Stimulated activated CD4-positive, alpha-beta T cell treated with anti-CD3 and anti-CD28 coated beads, Interleukin-4, amount 100 ng/mL, for 24 hours (primary cell): ENCODE results near the gene KDM4F.
"Not testable (repeated sequence)": the region's sequence is repeated elsewhere in the genome, so short reads cannot be mapped to it uniquely, and the experiment has no call there.

Experiments
- DNase-seq: peaks from one replicate; pipeline ENCODE4 v3.0.0-alpha.2; 2020

KDM4F gene

GRCh38 chr11:95049122-95049521 lies at the start of gene KDM4F:
Gene KDM4F, plus strand, starts transcription at chr11:95049422.
- DNase-seq = not testable (repeated sequence)

- DNase-seq = no peak
Observed at GRCh38 chr11:95003716-95004115, 45.5 kb upstream of the KDM4F start.

DNA sequence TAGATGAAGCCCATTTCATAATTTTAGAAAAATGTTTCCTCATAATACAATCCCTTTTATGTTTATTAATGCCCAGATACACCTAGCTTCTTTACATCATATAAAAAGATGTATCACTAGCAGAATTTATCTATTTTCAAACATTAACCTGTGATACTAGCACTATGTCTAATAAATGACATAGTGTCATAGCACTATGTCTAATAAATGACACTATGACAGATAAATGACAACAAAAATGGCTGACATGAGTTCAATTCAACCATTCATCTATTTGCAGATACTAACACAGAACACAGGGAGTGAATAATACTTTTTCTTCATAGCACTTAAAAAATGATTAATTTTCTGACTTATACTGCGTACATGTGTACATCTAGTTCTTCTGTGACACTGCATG lies 43.6 kb upstream of the KDM4F start:
- no peak for DNase-seq

GRCh38 chr11:95011376-95011775 lies 37.8 kb upstream of the KDM4F start:
- DNase-seq = no peak

DNA sequence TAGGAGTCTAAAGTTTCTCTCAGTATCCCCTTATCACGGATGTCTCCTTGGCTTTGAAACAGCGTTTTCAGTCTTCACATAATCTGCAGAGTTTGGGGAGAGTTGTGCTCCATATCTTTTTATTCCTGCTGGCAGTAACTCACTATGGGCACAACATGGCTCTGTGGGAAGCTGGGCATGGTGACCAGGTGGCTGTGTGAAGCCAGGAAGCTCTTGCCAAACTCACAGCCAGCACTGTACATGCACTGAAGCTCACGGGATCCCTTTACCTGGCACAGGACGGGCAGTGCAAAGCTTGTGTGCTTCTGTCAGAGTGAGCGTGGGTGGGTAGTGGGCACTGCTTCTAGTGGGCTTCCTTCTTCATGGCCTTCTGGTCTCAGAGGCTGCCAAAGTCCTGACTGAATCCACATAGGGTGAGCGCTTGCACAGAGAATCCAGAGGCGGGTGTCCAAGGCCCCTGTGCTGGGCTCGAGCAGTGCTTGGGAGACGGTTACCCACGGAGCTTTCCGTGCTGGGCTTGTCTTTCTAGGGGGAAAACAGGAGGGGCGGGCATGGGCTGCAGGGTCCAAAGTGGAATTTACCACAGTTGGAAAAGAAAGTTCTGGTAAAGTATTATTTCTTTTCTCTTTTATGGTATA lies 34.9 kb upstream of the KDM4F start:
- no peak for DNase-seq

DNA sequence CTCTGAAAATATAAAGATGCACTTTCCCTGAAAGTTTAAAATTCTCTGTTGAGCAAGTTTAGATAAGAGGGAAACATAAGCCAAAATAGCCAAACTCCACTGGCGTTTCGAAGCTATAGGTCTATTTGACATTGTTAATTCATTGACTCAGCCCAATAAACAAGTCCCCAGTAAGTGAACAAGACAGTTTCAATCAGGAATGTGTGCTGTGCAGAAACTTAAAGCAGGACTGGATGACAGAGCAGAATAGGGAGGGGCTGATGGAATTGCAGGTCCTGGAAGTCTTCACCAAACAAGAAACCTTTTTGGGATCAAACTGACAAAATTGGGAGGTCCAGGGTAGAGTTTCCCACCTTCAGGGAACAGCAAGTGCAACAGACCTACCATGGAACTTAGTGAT lies 33.1 kb upstream of the KDM4F start:
- no peak for DNase-seq

- not testable (repeated sequence) for DNase-seq
Observed at GRCh38 chr11:95021468-95021867, 27.8 kb upstream of the KDM4F start.

- no peak for DNase-seq
Observed at GRCh38 chr11:95024958-95025357, 24.3 kb upstream of the KDM4F start, which contains the start of gene KDM4E. Gene KDM4E, plus strand, starts transcription at chr11:95025258. Its CDS starts 300 bp downstream, at chr11:95025558.

- not testable (repeated sequence) for DNase-seq
Observed at GRCh38 chr11:95025594-95025993, 23.6 kb upstream of the KDM4F start.

DNA sequence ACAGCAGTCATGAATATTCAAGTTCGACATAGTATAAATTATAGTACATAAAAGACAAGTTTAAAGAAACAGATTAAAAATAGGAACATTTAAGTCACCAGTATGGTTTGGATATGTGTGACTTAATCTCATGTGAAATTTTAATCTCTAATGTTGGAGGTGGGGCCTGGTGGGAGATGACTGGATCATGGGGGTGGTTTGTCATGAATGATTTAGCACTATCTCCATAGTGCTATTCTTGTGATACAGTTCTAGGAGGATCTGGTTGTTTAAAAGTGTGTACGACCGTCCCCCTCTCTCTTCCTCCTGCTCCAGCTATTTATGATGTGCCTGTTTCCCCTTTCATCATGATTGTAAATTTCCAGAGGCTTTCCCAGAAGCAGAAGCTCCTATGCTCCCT lies 20.9 kb upstream of the KDM4F start:
- no peak for DNase-seq

DNA sequence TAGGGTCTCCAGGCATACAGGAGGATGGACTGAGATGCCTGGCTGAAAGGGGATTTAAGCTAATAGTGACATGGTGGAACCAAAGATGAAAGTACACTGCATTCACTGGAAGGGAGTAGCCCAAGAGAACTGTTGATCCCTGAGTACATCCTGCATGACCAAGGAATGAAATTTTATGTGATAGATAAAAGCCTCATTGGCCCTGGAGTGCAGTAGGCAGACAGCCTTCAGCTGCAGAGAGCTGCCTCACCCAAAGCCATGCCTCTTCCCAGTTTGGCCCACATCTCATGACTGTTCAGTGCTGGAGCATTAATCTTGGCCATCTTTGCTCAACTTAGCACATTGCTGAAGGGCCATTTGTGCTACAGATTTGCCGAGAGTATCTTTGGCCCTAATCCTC lies 16.2 kb upstream of the KDM4F start:
- DNase-seq = no peak

DNA sequence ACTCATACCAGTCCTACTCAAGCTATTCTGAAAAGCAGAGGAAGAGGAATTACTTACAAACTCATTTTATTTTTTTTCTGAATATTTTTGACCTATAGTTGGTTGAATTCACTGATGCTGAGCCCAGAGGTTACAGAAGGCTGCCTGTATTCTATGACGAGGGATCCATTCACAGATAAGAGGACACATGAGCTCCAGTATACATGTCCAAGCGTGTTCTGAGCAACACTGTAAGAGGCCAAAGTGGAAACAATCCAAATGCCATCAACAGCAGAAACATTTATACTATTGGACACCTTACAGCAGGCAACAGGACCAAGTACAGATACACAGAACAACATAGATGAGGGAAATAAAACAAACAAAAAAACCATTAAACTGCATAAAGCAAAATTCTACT lies 13.9 kb upstream of the KDM4F start:
- DNase-seq = no peak

DNA sequence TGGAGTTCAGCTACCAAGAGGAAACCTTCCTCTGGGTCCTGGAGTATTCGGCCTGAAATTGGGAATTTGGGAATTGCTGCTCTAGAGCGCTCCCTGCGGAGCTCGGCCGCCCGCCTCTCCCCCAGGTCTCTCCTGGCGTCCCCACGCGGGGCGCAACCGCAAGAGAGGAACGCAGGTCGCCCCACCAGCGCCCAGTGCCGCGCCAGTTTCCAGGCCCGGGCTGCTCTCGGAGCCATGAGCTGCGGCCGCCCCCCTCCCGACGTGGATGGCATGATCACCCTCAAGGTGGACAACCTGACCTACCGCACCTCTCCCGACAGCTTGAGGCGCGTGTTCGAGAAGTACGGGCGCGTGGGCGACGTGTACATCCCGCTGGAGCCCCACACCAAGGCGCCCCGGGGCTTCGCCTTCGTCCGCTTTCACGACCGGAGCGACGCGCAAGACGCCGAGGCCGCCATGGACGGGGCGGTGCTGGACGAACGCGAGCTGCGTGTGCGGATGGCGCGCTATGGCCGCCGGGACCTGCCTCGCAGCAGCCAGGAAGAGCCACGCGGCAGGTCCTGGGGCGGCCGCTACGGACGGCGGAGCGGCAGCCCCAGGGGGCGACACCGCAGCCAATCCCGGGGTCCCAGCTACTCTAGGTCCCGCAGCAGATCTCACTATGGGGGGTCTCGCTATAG lies 11.7 kb upstream of the KDM4F start:
- not testable (repeated sequence) for DNase-seq

- DNase-seq = no peak
Observed at GRCh38 chr11:95042239-95042638, 7.0 kb upstream of the KDM4F start.

- DNase-seq = no peak
Observed at GRCh38 chr11:95042906-95043305, 6.3 kb upstream of the KDM4F start.

GRCh38 chr11:95044010-95044409 lies 5.2 kb upstream of the KDM4F start:
- no peak for DNase-seq

DNA sequence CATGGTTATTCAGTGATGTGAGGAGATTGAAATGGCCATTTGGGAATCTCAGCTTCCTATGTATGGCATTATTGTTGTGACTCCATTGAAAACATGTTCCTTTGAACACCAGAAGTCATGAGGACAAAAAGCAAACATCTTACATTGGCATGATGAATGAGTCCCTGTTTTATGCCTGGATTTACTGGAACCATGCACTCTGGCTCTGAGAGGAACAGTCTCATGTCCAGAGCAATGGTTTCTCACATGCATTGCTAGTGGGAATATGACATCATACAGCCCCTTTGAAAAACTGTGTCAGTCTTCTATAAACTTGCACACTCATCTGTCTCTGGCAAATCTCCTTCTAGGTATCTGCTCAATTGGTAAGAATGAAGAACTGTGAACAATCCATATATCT lies 3.4 kb upstream of the KDM4F start:
- no peak for DNase-seq

DNA sequence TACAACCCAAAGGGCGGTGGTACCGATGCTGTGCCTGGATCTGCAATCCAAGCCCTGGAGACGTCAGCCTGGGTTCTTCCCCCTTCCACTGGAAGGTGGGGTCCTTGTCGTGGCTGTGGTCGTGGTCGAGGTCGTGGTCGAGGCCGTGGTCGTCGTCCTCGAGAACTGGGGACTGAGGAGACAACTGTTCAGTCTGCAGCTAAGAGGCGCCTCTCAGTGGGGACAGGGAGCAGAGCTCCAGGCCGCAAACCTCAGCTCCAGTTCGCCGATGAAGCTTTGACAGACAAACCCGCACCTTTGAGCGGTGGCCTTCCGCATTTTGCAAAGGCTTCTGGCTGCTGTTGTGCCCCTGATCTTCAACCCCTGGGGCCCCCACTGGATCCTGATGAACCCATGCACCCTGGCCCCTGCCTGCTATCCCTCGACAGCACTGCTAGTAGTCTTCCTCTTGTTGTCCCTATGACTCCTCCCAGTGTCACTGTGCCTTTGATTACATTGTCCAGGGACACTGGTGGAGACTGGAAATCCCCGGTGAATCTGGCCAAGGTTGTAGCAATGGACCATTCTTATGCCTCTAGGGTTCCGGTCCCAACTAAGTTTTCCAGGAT lies 1.5 kb downstream of the KDM4F start:
- DNase-seq = no peak

DNA sequence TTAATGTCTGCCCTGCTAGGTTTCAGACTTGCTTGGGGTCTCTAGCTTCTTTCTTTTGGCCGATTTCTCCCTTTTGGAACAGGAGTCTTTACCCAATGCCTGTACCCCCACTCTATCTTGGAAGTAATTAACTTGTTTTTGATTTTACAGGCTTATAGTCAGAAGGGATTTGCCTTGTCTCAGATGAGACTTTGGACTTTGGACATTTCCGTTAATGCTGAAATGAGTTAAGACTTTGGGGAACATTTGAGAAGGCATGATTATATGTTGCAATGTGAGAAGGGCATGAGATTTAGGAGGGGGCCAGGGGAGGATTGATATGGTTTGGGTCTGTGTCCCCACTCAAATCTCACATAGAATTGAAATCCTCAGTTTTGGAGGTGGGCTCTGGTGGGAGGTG lies 5.1 kb downstream of the KDM4F start:
- no peak for DNase-seq

GRCh38 chr11:95055283-95055897 lies 6.2 kb downstream of the KDM4F start:
- DNase-seq = no peak

GRCh38 chr11:95057959-95058358 lies 8.7 kb downstream of the KDM4F start:
- no peak for DNase-seq

DNA sequence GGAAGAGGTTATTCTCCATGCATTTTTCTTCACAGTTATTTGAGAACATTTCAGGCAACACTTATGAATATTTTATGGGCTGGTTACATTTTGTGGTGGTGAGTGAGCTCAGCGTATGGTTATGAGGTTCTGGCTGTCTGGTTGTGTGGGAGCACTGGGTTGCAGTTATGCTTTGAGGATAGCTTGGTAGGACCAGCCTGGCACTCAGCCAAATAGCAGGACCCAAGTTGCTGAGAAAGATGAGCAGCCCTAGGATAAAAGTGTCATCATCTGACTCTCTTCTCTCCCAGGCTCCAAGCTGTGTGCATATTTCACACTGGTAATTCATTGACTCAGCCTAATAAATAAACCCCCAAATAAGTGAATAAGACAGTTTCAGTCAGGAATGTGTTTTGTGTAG lies 9.4 kb downstream of the KDM4F start:
- no peak for DNase-seq

DNA sequence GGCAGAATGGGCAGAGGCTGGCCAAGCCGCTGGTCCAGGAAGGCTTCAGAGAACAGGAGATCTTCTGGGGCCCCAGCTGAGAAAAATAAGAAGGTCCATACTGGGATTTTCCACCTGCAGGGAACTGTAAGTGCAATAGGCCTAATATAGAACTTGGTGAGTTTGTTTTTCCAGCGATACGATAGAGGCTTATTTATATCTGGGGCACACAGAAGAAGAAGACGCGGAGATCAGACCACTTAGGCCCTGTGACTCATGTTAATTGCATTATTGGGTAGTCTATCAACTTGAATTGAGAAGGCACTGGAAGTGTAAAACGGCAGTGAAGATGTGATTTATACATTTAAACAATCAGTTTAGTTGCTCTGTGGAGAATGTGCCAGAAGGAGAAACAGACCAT lies 9.8 kb downstream of the KDM4F start:
- no peak for DNase-seq

- no peak for DNase-seq
Observed at GRCh38 chr11:95065336-95065735, 16.1 kb downstream of the KDM4F start.
